A549 (cell line): ENCODE results near the gene CPB2.

Experiments
- POLR2A ChIP-seq: IDR thresholded peaks from 2 replicates; pipeline ENCODE4 v1.6.1; 2012; ENCODE audit warnings: mild to moderate bottlenecking, low read length
- RAD21 ChIP-seq, 2 experiments: fragments of >200 bp in 1 of 2; sonication (Bioruptor Twin) in 1 of 2; formaldehyde crosslinking in 1 of 2; IDR thresholded peaks in 1 of 2; conservative IDR thresholded peaks in 1 of 2; 2 replicates in 1 of 2; 3 replicates in 1 of 2; pipeline ENCODE4 v1.6.1; 2012 to 2018; ENCODE audit warnings: inconsistent platforms in 1 of 2
- ZC3H11A ChIP-seq: fragments of 450-650 bp; IDR thresholded peaks from 2 replicates; pipeline ENCODE4 v1.6.1; 2014; ENCODE audit warnings: antibody characterized with exemption, mild to moderate bottlenecking
- TF ChIP-seq, protein P1 (sequence below): fragments of >200 bp; sonication (Bioruptor Twin); formaldehyde crosslinking; IDR thresholded peaks from 3 replicates; pipeline ENCODE4 v1.5.1; 2016

DNA sequence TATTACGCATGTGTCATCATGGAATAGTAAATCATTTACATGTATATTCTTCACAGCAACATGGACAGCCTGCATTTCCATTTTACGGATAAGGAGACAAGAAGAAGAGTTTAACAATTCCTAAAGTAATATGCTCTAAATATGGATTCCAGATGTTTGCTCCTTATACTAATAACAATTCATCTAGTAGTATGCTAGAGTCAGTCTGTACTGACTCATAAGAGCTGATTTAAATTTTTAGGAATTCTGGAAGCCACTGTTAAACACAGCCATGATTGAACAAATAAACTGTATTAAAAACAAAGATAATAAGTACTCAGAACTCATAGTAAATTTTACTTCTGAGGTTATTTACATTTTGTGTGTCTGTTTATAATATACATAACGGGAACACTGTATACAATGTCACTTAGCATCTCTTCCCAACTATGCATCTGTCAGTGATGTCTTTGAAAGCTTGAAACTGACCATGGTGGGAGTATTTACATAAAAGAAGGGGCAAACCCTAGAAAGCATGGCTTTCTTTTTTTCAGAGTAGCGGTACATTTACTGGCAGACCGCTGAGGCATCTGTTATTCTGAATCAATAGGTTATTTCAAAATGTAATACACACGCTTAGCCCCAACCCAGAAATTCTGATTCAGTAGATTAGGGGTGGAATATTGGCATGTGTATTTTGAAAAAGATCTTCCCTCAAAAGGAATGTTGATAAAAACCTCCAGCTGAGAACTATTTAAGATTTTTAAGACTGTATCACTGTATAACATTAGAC lies 65.2 kb downstream of the CPB2 start:
- TF ChIP-seq ZC3H11A: no peak
- TF ChIP-seq, protein P1, sequence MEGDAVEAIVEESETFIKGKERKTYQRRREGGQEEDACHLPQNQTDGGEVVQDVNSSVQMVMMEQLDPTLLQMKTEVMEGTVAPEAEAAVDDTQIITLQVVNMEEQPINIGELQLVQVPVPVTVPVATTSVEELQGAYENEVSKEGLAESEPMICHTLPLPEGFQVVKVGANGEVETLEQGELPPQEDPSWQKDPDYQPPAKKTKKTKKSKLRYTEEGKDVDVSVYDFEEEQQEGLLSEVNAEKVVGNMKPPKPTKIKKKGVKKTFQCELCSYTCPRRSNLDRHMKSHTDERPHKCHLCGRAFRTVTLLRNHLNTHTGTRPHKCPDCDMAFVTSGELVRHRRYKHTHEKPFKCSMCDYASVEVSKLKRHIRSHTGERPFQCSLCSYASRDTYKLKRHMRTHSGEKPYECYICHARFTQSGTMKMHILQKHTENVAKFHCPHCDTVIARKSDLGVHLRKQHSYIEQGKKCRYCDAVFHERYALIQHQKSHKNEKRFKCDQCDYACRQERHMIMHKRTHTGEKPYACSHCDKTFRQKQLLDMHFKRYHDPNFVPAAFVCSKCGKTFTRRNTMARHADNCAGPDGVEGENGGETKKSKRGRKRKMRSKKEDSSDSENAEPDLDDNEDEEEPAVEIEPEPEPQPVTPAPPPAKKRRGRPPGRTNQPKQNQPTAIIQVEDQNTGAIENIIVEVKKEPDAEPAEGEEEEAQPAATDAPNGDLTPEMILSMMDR: no peak
- no peak for TF ChIP-seq RAD21 (conservative IDR thresholded peaks at IDR 0.05 in 1 of 2, IDR thresholded peaks at IDR 0.05 in 1 of 2)
- no peak for TF ChIP-seq POLR2A
